Activated CD4-positive, alpha-beta T cell treated with anti-CD3 and anti-CD28 coated beads, Interleukin-2, amount 50 U/mL, for 1 hour (primary cell): ENCODE results near the gene DMRTC1.
"Not testable (repeated sequence)": the region's sequence is repeated elsewhere in the genome, so short reads cannot be mapped to it uniquely, and the experiment has no call there.

ENCODE experiments used
- DNase-seq: peaks from one replicate; pipeline ENCODE4 v3.0.0-alpha.2; 2020

Gene DMRTC1

GRCh38 chrX:72943819-72944169 is at the start of gene DMRTC1:
TSS of gene DMRTC1 (minus strand) at chrX:72943837. CDS start at chrX:72875694, 68,143 bp downstream.
- not testable (repeated sequence) for DNase-seq

DNA sequence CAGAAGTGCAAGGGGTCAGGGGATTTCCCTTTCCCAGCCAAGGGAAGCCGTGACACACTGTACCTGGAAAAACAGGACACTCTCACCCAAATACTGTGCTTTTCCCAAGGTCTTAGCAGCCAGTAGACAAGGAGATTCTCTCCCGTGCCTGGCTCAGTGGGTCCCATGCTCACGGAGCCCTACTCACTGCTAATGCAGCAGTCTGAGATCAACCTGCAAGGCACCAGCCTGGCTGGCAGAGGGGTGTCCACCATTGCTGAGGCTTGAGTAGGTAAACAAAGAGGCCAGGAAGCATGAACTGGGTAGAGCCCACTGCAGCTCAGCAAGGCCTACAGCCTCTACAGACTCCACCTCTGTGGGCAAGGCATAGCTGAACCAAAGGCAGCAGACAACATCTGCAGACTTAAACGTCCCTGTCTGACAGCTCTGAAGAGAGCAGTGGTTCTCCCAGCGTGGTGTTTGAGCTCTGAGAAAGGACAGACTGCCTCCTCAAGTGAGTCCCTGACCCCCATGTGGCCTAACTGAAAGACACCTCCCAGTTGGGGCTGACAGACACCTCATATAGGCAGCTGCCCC is 37.3 kb upstream of the DMRTC1 start:
- not testable (repeated sequence) for DNase-seq

DNA sequence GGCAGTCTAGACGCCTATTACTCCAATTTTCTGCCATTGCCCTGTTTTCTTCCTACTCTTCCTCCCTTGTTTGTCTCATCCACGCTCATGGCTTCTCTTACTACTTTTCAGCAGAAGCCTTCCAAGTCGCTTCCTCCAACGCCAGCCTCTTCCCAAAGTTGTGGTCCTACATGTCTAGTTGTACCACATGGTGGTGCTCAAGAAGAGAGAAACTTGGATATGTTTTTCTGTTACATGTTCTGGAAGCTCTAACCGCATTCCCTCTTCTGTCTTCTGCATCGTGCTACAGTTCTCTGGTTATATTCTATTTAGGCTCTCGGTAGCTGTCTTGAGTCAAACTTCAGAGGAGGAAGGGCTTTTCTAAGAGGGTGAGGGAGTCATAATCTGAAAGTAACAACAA is 31.2 kb upstream of the DMRTC1 start:
- DNase-seq = not testable (repeated sequence)

DNA sequence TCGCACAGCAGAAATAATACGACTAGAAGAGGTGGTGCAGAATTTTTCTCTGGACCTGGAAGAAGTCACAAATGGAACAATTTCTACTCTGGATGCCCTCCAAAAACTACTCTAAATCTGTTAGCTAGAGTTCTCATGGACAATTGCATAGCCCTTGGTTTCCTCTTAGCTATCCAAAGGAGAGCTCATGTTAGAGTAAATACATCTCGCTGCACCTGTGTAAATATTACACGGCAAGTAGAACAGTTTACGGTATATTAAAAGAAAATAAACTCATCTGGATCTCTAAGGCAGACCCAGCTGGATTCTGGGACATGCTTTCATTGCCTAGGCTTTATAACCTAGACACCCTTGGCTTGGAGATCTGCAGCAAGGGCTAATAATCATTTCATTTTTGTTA is 28.2 kb upstream of the DMRTC1 start:
- not testable (repeated sequence) for DNase-seq

GRCh38 chrX:72959971-72960370 is 16.3 kb upstream of the DMRTC1 start:
- DNase-seq = not testable (repeated sequence)

GRCh38 chrX:72943035-72943818 is 410 bp downstream of the DMRTC1 start:
- DNase-seq = not testable (repeated sequence)

DNA sequence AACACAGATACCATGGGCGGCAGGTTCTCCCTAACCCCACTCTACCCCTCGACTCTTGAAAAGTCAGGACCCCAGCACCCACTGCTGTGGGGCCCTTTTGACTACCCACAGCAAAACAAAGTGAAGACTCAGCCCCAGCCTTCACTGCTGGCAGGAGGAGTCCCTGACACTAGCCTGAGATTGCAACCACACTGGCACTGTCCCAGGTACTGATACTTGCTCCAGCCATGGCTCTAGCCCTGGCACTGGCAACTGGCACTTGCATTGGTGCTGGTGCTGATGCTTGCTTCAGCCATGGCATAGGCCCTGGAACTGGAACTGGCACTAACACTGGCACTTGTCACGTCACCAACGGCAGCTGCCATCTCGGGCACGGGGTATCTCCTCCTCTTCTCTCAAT is 1.4 kb downstream of the DMRTC1 start:
- not testable (repeated sequence) for DNase-seq

GRCh38 chrX:72937906-72938305 is 5.7 kb downstream of the DMRTC1 start, which contains the start of gene FAM236A:
TSS of gene FAM236A (plus strand) at chrX:72938206. CDS start at chrX:72938263, 57 bp downstream.
- DNase-seq = not testable (repeated sequence)

DNA sequence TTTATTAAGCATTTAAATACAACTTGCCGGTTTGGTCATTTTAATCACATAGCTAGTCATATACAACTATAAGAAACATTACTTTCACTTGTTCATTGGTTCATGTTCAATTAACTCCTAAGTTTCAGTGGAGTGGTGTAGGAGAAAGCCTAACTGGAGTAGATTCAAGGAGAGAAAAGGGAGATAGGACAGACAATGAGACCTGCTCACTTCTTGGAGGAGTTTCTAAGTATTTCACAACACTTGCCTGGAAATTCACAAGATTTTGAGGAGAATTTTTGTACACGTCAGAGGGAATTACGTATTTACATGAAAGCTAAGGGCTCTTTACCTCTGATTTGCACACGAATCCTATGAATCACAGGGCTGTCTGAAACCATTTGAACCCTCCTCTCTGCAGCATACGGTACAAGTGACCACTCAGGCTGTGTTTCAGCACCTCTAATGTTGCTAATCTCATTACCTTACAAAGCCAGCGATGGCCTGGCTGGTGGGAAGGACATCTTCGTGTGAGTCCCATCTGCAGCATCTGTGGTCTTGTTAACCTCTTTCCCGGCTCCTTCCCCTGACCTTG is 6.7 kb downstream of the DMRTC1 start:
- DNase-seq = not testable (repeated sequence)

DNA sequence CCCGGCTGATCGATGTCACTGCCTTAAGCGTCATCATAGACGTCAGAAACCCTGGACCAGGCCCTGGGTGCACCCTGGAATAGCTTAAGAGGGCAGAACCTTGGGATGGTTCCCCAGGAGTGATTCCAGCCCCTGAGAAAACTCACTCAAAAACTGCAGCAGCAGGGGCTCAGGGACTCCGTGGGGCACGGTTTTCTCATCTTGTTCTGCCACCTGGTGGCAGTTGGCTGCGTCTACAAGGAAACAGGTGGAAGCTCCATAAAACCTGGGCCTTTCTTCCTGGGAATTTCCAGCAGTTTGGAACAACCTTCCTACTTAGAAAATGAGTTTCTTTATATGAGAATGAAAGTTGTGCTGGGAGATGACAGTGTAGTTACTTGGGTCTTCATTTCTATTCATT is 7.2 kb downstream of the DMRTC1 start:
- DNase-seq = not testable (repeated sequence)

DNA sequence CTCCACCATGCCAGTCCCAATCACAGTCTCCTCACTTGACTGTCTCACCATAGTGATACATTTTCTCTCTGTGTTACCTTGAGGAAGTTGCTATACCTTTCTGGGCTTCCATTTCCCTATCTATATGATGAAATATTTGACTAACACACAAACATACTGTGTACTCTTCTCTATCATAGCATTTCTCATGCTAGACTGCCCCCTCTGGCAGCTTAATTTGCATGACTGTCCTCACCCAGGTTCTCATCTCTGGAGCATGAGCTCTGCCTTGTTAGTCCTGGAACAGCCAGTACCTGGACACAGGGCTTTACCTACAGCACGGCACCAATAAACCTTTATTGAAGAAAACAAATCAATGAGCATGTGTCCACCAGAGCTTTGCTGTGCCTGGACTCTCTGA is 11.4 kb downstream of the DMRTC1 start:
- DNase-seq = not testable (repeated sequence)

GRCh38 chrX:72916096-72916495 is 27.5 kb downstream of the DMRTC1 start:
- DNase-seq = not testable (repeated sequence)

- not testable (repeated sequence) for DNase-seq
These were observed 31.3 kb downstream of the DMRTC1 start, which contains the start of gene FAM236C for GRCh38 chrX:72912315-72912714. TSS of gene FAM236C (plus strand) at chrX:72912615. CDS start at chrX:72912715, 100 bp downstream.

DNA sequence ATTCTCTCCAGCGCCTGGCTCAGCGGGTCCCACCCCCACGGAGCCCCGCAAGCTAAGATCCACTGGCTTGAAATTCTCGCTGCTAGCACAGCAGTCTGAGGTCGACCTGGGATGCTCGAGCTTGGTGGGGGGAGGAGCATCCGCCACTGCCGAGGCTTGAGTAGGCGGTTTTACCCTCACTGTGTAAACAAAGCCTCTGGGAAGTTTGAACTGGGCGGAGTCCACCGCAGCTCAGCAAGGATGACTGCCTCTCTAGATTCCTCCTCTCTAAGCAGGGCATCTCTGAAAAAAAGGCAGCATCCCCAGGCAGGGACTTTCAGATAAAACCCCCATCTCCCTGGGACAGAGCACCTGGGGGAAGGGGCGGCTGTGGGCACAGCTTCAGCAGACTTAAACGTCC is 53.9 kb downstream of the DMRTC1 start:
- not testable (repeated sequence) for DNase-seq

- DNase-seq = not testable (repeated sequence)
These were observed 60.7 kb downstream of the DMRTC1 start for GRCh38 chrX:72882898-72883297.

- DNase-seq = not testable (repeated sequence)
These were observed 106.1 kb downstream of the DMRTC1 start for GRCh38 chrX:72837532-72837931.

DNA sequence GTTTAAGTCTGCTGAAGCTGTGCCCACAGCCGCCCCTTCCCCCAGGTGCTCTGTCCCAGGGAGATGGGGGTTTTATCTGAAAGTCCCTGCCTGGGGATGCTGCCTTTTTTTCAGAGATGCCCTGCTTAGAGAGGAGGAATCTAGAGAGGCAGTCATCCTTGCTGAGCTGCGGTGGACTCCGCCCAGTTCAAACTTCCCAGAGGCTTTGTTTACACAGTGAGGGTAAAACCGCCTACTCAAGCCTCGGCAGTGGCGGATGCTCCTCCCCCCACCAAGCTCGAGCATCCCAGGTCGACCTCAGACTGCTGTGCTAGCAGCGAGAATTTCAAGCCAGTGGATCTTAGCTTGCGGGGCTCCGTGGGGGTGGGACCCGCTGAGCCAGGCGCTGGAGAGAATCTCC is 112.9 kb downstream of the DMRTC1 start:
- not testable (repeated sequence) for DNase-seq
